ENCODE data around the gene CDC42EP1.

The CDC42EP1 gene

DNA sequence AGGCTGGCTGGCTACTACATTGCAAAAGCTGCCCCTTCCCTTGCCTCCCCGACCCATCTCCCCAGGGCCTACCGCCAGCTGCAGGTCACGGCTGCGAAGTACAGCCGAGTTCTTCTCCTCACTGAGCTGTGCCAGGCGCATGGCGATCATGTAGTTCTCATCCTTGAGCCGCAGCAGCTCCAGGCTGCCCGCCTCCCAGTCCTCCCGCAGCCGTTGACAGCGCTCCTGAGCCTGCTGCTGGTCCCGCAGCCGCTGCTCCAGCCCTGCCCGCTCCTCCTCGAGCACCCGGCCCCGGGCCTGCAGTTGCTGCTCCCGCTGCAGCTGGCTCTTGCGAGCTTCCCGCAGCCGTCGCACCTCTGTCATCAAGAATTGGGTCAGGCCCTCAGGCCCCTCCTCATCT, 44.4 kb upstream of the CDC42EP1 start:
- H3K4me3 ChIP-seq (ENCODE audit: low read length, poor library complexity, severe bottlenecking), result no peak overlapping the region
- no peak overlapping the region for H2AFZ ChIP-seq (ENCODE audit: low read length)
- H3K9me3 ChIP-seq (ENCODE audit: insufficient read depth, low read depth, low read length), result no peaks in the 10 kb centered on the region
- H3K4me1 ChIP-seq (ENCODE audit: insufficient read depth, low read length, poor library complexity, severe bottlenecking), result no peaks in the 10 kb centered on the region
- H3K36me3 ChIP-seq (ENCODE audit: insufficient read depth, low read length), result no peaks in the 10 kb centered on the region
- H3K27me3 ChIP-seq (ENCODE audit: insufficient read depth, low read length, poor library complexity, severe bottlenecking), result no peaks in the 10 kb centered on the region
- no peak overlapping the region for H3K9ac ChIP-seq (ENCODE audit: low read depth, low read length, poor library complexity, severe bottlenecking)
- no peaks in the 10 kb centered on the region for H3K79me2 ChIP-seq (ENCODE audit: insufficient read depth, low read length)
- H3K4me2 ChIP-seq (ENCODE audit: low read depth, low read length, poor library complexity, severe bottlenecking), result no peak overlapping the region
- H4K20me1 ChIP-seq (ENCODE audit: insufficient read depth, low read length, poor library complexity, severe bottlenecking), result no peaks in the 10 kb centered on the region
- H3K9me2 ChIP-seq (replicated peaks; ENCODE audit: low read depth, low read length), result no peaks in the 10 kb centered on the region
- no peaks in the 10 kb centered on the region for H3F3A ChIP-seq (ENCODE audit: low read depth)
- no peak for TF ChIP-seq EZH2phosphoT487 (IDR thresholded peaks at IDR 0.05; ENCODE audit: borderline replicate concordance)
- TF ChIP-seq, protein P1, sequence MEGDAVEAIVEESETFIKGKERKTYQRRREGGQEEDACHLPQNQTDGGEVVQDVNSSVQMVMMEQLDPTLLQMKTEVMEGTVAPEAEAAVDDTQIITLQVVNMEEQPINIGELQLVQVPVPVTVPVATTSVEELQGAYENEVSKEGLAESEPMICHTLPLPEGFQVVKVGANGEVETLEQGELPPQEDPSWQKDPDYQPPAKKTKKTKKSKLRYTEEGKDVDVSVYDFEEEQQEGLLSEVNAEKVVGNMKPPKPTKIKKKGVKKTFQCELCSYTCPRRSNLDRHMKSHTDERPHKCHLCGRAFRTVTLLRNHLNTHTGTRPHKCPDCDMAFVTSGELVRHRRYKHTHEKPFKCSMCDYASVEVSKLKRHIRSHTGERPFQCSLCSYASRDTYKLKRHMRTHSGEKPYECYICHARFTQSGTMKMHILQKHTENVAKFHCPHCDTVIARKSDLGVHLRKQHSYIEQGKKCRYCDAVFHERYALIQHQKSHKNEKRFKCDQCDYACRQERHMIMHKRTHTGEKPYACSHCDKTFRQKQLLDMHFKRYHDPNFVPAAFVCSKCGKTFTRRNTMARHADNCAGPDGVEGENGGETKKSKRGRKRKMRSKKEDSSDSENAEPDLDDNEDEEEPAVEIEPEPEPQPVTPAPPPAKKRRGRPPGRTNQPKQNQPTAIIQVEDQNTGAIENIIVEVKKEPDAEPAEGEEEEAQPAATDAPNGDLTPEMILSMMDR (conservative IDR thresholded peaks at IDR 0.05; ENCODE audit: low read length), result no peak

- no peak overlapping the region for H3K9ac ChIP-seq (ENCODE audit: low read depth, low read length, poor library complexity, severe bottlenecking)
These were observed 43.8 kb upstream of the CDC42EP1 start for GRCh38 chr22:37516456-37516855.

GRCh38 chr22:37517826-37518450, 42.3 kb upstream of the CDC42EP1 start:
- Histone ChIP-seq H3K4me3 (ENCODE audit: low read length, poor library complexity, severe bottlenecking) (no peak overlapping the region), H3K4me2 (ENCODE audit: low read depth, low read length, poor library complexity, severe bottlenecking) (no peak overlapping the region)

More at GRCh38 chr22:37516456-37516855, 43.8 kb upstream of the CDC42EP1 start:
- Histone ChIP-seq H3K79me2 (ENCODE audit: insufficient read depth, low read length) (no peaks in the 10 kb centered on the region), H4K20me1 (ENCODE audit: insufficient read depth, low read length, poor library complexity, severe bottlenecking) (no peaks in the 10 kb centered on the region), H3K4me2 (ENCODE audit: low read depth, low read length, poor library complexity, severe bottlenecking) (no peak overlapping the region), H3K9me2 (replicated peaks; ENCODE audit: low read depth, low read length) (no peaks in the 10 kb centered on the region), H3K9me3 (ENCODE audit: insufficient read depth, low read depth, low read length) (no peaks in the 10 kb centered on the region), H3F3A (ENCODE audit: low read depth) (no peaks in the 10 kb centered on the region), H3K4me1 (ENCODE audit: insufficient read depth, low read length, poor library complexity, severe bottlenecking) (no peaks in the 10 kb centered on the region), H3K4me3 (ENCODE audit: low read length, poor library complexity, severe bottlenecking) (no peak overlapping the region), H3K27me3 (ENCODE audit: insufficient read depth, low read length, poor library complexity, severe bottlenecking) (no peaks in the 10 kb centered on the region), H2AFZ (ENCODE audit: low read length) (no peak overlapping the region), H3K36me3 (ENCODE audit: insufficient read depth, low read length) (no peaks in the 10 kb centered on the region)
- TF ChIP-seq EZH2phosphoT487 (IDR thresholded peaks at IDR 0.05; ENCODE audit: borderline replicate concordance), result no peak
- TF ChIP-seq, protein P1 (conservative IDR thresholded peaks at IDR 0.05; ENCODE audit: low read length), result no peak

More at GRCh38 chr22:37517826-37518450, 42.3 kb upstream of the CDC42EP1 start:
- Histone ChIP-seq H3K36me3 (ENCODE audit: insufficient read depth, low read length) (no peaks in the 10 kb centered on the region), H3K27me3 (ENCODE audit: insufficient read depth, low read length, poor library complexity, severe bottlenecking) (no peaks in the 10 kb centered on the region), H3F3A (ENCODE audit: low read depth) (no peaks in the 10 kb centered on the region), H3K79me2 (ENCODE audit: insufficient read depth, low read length) (no peaks in the 10 kb centered on the region), H3K4me1 (ENCODE audit: insufficient read depth, low read length, poor library complexity, severe bottlenecking) (no peaks in the 10 kb centered on the region), H3K9me2 (replicated peaks; ENCODE audit: low read depth, low read length) (no peaks in the 10 kb centered on the region), H3K9me3 (ENCODE audit: insufficient read depth, low read depth, low read length) (no peaks in the 10 kb centered on the region), H3K9ac (ENCODE audit: low read depth, low read length, poor library complexity, severe bottlenecking) (no peak overlapping the region), H2AFZ (ENCODE audit: low read length) (no peak overlapping the region), H4K20me1 (ENCODE audit: insufficient read depth, low read length, poor library complexity, severe bottlenecking) (no peaks in the 10 kb centered on the region)
- TF ChIP-seq EZH2phosphoT487 (IDR thresholded peaks at IDR 0.05; ENCODE audit: borderline replicate concordance), result no peak
- TF ChIP-seq, protein P1 (conservative IDR thresholded peaks at IDR 0.05; ENCODE audit: low read length), result no peak
